ENCODE data around the gene DKK2.

The DKK2 gene

GRCh38 chr4:107027379-107027778 is 8.7 kb downstream of the DKK2 start:
- H3K27me3 ChIP-seq (ENCODE audit: insufficient read depth, poor library complexity, severe bottlenecking), result no peaks in the 10 kb centered on the region
- no peak overlapping the region for H3K27ac ChIP-seq (replicated peaks)
- DNase-seq (ENCODE audit: low read depth in 1 of 2, low spot score in 1 of 2), result no peak
- H3K4me3 ChIP-seq (replicated peaks; ENCODE audit: insufficient read depth, low read length), result no peak overlapping the region
- TF ChIP-seq CTCF (IDR thresholded peaks at IDR 0.05; ENCODE audit: insufficient read depth, low read length) (no peak), GABPA (IDR thresholded peaks at IDR 0.05; ENCODE audit: low read depth) (no peak), REST (IDR thresholded peaks at IDR 0.05; ENCODE audit: insufficient replicate concordance, low read depth) (no peak), POLR2AphosphoS5 (IDR thresholded peaks at IDR 0.05; ENCODE audit: low read depth) (no peak), SPI1 (IDR thresholded peaks at IDR 0.05; ENCODE audit: borderline replicate concordance, low read depth) (no peak)

GRCh38 chr4:107018344-107018735 is 17.8 kb downstream of the DKK2 start:
- TF ChIP-seq REST (IDR thresholded peaks at IDR 0.05; ENCODE audit: insufficient replicate concordance, low read depth) (no peak), SPI1 (IDR thresholded peaks at IDR 0.05; ENCODE audit: borderline replicate concordance, low read depth) (no peak), POLR2AphosphoS5 (IDR thresholded peaks at IDR 0.05; ENCODE audit: low read depth) (no peak), GABPA (IDR thresholded peaks at IDR 0.05; ENCODE audit: low read depth) (no peak), CTCF (IDR thresholded peaks at IDR 0.05; ENCODE audit: insufficient read depth, low read length) (no peak)
- Histone ChIP-seq H3K27ac (replicated peaks) (no peak overlapping the region), H3K4me3 (replicated peaks; ENCODE audit: insufficient read depth, low read length) (no peak overlapping the region), H3K27me3 (ENCODE audit: insufficient read depth, poor library complexity, severe bottlenecking) (no peaks in the 10 kb centered on the region)
- DNase-seq (ENCODE audit: low read depth in 1 of 2, low spot score in 1 of 2), result no peak

- Histone ChIP-seq H3K4me3 (replicated peaks; ENCODE audit: insufficient read depth, low read length) (no peak overlapping the region), H3K27ac (replicated peaks) (no peak overlapping the region), H3K27me3 (ENCODE audit: insufficient read depth, poor library complexity, severe bottlenecking) (no peaks in the 10 kb centered on the region)
- TF ChIP-seq SPI1 (IDR thresholded peaks at IDR 0.05; ENCODE audit: borderline replicate concordance, low read depth), result no peak
- TF ChIP-seq GABPA (IDR thresholded peaks at IDR 0.05; ENCODE audit: low read depth), result no peak
- no peak for TF ChIP-seq CTCF (IDR thresholded peaks at IDR 0.05; ENCODE audit: insufficient read depth, low read length)
- no peak for TF ChIP-seq REST (IDR thresholded peaks at IDR 0.05; ENCODE audit: insufficient replicate concordance, low read depth)
- no peak for TF ChIP-seq POLR2AphosphoS5 (IDR thresholded peaks at IDR 0.05; ENCODE audit: low read depth)
- no peak for DNase-seq (ENCODE audit: low read depth in 1 of 2, low spot score in 1 of 2)
Observed at GRCh38 chr4:107017443-107018343, 18.4 kb downstream of the DKK2 start.
